ENCODE measurements around the gene KCNJ15. TPM values are rescaled to one million over a fixed set of nuclear protein-coding genes. Genes with fewer than 3 reads are reported as not detected.
A peak's percentile ranks its signal among the peaks of the same experiment; 100 is the strongest.

KCNJ15 gene
- total and polyA plus RNA-seq, 2 experiments from 2014 or later = not detected

GRCh38 chr21:38297194-38297631 lies 40.4 kb downstream of the KCNJ15 start:
- no peaks in the 10 kb centered on the region for H3F3A ChIP-seq (replicated peaks; ENCODE audit: low read depth)
- Mint-ChIP-seq H3K36me3 (ENCODE audit: low read depth) (no peaks in the 10 kb centered on the region), H3K4me3 (no peak overlapping the region), H3K27me3 (ENCODE audit: insufficient read depth, low read depth, poor library complexity) (no peaks in the 10 kb centered on the region), H3K4me1 (peaks cover 21% of the 10 kb centered on the region; the same call in 2 of the 3 replicates), H3K27ac (no peak overlapping the region), H3K9me3 (no peaks in the 10 kb centered on the region)
- H3K27me3 ChIP-seq (ENCODE audit: insufficient read depth) = no peaks in the 10 kb centered on the region
- peak; percentile 36 for ATAC-seq
- peak overlapping the region; percentile 79 for H2AFZ ChIP-seq
- H3K79me2 ChIP-seq (replicated peaks; ENCODE audit: insufficient read depth) = no peaks in the 10 kb centered on the region
- TF ChIP-seq EZH2 (IDR thresholded peaks at IDR 0.05; ENCODE audit: low read depth, unreplicated experiment) (no peak), CREB1 (CRISPR knock-in tag; IDR thresholded peaks at IDR 0.05; ENCODE audit: low read depth) (no peak), JUNB (IDR thresholded peaks at IDR 0.05; ENCODE audit: unreplicated experiment) (no peak), ZNF331 (CRISPR knock-in tag; IDR thresholded peaks at IDR 0.05; ENCODE audit: low read depth) (no peak), NANOG (IDR thresholded peaks at IDR 0.05; ENCODE audit: borderline replicate concordance) (no peak)
- DNase-seq (ENCODE audit: low spot score) = no peak
- H3K36me3 ChIP-seq (ENCODE audit: insufficient read depth) = no peaks in the 10 kb centered on the region
- peaks cover 14% of the 10 kb centered on the region for H3K4me1 ChIP-seq (ENCODE audit: insufficient read depth)
- no peak overlapping the region for H3K4me3 ChIP-seq
- no peak overlapping the region for H3K4me2 ChIP-seq
- H3K27ac ChIP-seq (ENCODE audit: low read depth) = no peak overlapping the region
- H3K9me2 ChIP-seq (ENCODE audit: insufficient read depth) = 0 out of 2 replicates have a peak, but pooled peaks cover 3% of the 10 kb centered on the region
- no peaks in the 10 kb centered on the region for H4K20me1 ChIP-seq (replicated peaks; ENCODE audit: insufficient read depth)

- no peaks in the 10 kb centered on the region for H4K20me1 ChIP-seq (replicated peaks; ENCODE audit: insufficient read depth)
- DNase-seq (ENCODE audit: low spot score) (no peak), ATAC-seq (no peak; the same call in 2 of the 3 replicates)
- no peaks in the 10 kb centered on the region for H3F3A ChIP-seq (replicated peaks; ENCODE audit: low read depth)
- no peak overlapping the region for H3K4me3 ChIP-seq
- H3K79me2 ChIP-seq (replicated peaks; ENCODE audit: insufficient read depth) = no peaks in the 10 kb centered on the region
- H3K27me3 ChIP-seq (ENCODE audit: insufficient read depth) = no peaks in the 10 kb centered on the region
- Mint-ChIP-seq H3K9me3 (no peaks in the 10 kb centered on the region), H3K36me3 (ENCODE audit: low read depth) (no peaks in the 10 kb centered on the region), H3K27ac (no peak overlapping the region), H3K4me3 (no peak overlapping the region), H3K4me1 (peaks cover 21% of the 10 kb centered on the region; the same call in 2 of the 3 replicates), H3K27me3 (ENCODE audit: insufficient read depth, low read depth, poor library complexity) (no peaks in the 10 kb centered on the region)
- H3K27ac ChIP-seq (ENCODE audit: low read depth) = no peak overlapping the region
- H3K36me3 ChIP-seq (ENCODE audit: insufficient read depth) = no peaks in the 10 kb centered on the region
- H3K9me2 ChIP-seq (ENCODE audit: insufficient read depth) = 0 out of 2 replicates have a peak, but pooled peaks cover 3% of the 10 kb centered on the region
- H2AFZ ChIP-seq = no peak overlapping the region
- no peak overlapping the region for H3K4me2 ChIP-seq
- H3K4me1 ChIP-seq (ENCODE audit: insufficient read depth) = peaks cover 14% of the 10 kb centered on the region
- TF ChIP-seq REST (IDR thresholded peaks at IDR 0.05; ENCODE audit: unreplicated experiment) (no peak), ETS1 (IDR thresholded peaks at IDR 0.05) (no peak), ZNF462 (CRISPR knock-in tag; IDR thresholded peaks at IDR 0.05) (no peak), EZH2phosphoT487 (IDR thresholded peaks at IDR 0.05; ENCODE audit: unreplicated experiment) (no peak), JUNB (IDR thresholded peaks at IDR 0.05; ENCODE audit: unreplicated experiment) (no peak), CREB1 (CRISPR knock-in tag; IDR thresholded peaks at IDR 0.05; ENCODE audit: low read depth) (no peak), POLR2AphosphoS5 (IDR thresholded peaks at IDR 0.05; ENCODE audit: low read depth) (no peak), NANOG (IDR thresholded peaks at IDR 0.05; ENCODE audit: borderline replicate concordance) (no peak), ZNF331 (CRISPR knock-in tag; IDR thresholded peaks at IDR 0.05; ENCODE audit: low read depth) (no peak), ZNF114 (CRISPR knock-in tag; IDR thresholded peaks at IDR 0.05) (no peak)
These were observed 41.1 kb downstream of the KCNJ15 start for GRCh38 chr21:38297871-38298270.

All from GM23338 (cell line).